SK-N-SH treated with all-trans-retinoic acid at 6 μM for 48 hours (cell line): ENCODE results near the gene CPLX1.

Experiments used
- ATAC-seq: fragments of 200-7000 bp; cut with Tn5 transposase; 3 replicates; pipeline ENCODE4 v1.9.1; 2020; ENCODE audit warnings: mild to moderate bottlenecking, moderate library complexity
- ARNTL ChIP-seq: fragments of 450-650 bp; formaldehyde crosslinking; IDR thresholded peaks from 2 replicates; pipeline ENCODE4 v1.5.0; 2020; ENCODE audit warnings: low read depth, mild to moderate bottlenecking, moderate library complexity, borderline replicate concordance
- BACH2 ChIP-seq: fragments of 250-450 bp; sonication (Bioruptor Pico); IDR thresholded peaks from 2 replicates; pipeline ENCODE4 v1.9.0; 2021; ENCODE audit warnings: mild to moderate bottlenecking, borderline replicate concordance
- CREB5 ChIP-seq: fragments of 250-450 bp; sonication (Bioruptor Pico); IDR thresholded peaks from 2 replicates; pipeline ENCODE4 v1.5.1; 2020; ENCODE audit warnings: low read depth, mild to moderate bottlenecking, moderate library complexity
- CSDC2 ChIP-seq: fragments of 250-450 bp; sonication (Bioruptor Pico); IDR thresholded peaks from 2 replicates; pipeline ENCODE4 v1.5.0; 2020; ENCODE audit warnings: mild to moderate bottlenecking, moderate library complexity
- CSRNP3 ChIP-seq: fragments of 250-450 bp; sonication (Bioruptor Pico); IDR thresholded peaks from 2 replicates; pipeline ENCODE4 v1.5.1; 2021; ENCODE audit warnings: mild to moderate bottlenecking, moderate library complexity
- GLIS3 ChIP-seq: fragments of 250-450 bp; sonication (Bioruptor Pico); IDR thresholded peaks from 2 replicates; pipeline ENCODE4 v1.5.0; 2020; ENCODE audit warnings: mild to moderate bottlenecking, moderate library complexity
- PATZ1 ChIP-seq: fragments of 250-450 bp; sonication (Bioruptor Pico); IDR thresholded peaks from 2 replicates; pipeline ENCODE4 v1.8.0; 2020; ENCODE audit warnings: mild to moderate bottlenecking, moderate library complexity, borderline replicate concordance
- POU6F1 ChIP-seq: fragments of 250-450 bp; sonication (Bioruptor Pico); IDR thresholded peaks from 2 replicates; pipeline ENCODE4 v1.8.0; 2021; ENCODE audit warnings: low read depth, mild to moderate bottlenecking, moderate library complexity, borderline replicate concordance
- SNAI2 ChIP-seq: fragments of 250-450 bp; sonication (Bioruptor Pico); IDR thresholded peaks from 2 replicates; pipeline ENCODE4 v1.5.0; 2020; ENCODE audit warnings: mild to moderate bottlenecking, moderate library complexity
- TCF4 ChIP-seq: fragments of 250-450 bp; sonication (Bioruptor Pico); IDR thresholded peaks from 2 replicates; pipeline ENCODE4 v1.8.0; 2021; ENCODE audit warnings: mild to moderate bottlenecking, moderate library complexity, borderline replicate concordance
- TOX ChIP-seq: fragments of 250-450 bp; sonication (Bioruptor Pico); IDR thresholded peaks from 2 replicates; pipeline ENCODE4 v1.8.0; 2021; ENCODE audit warnings: mild to moderate bottlenecking, moderate library complexity, borderline replicate concordance
- TSHZ2 ChIP-seq: fragments of 250-450 bp; sonication (Bioruptor Pico); IDR thresholded peaks from 2 replicates; pipeline ENCODE4 v1.5.0; 2020; ENCODE audit warnings: mild to moderate bottlenecking, moderate library complexity
- ZC3H10 ChIP-seq: fragments of 250-450 bp; sonication (Bioruptor Pico); IDR thresholded peaks from 2 replicates; pipeline ENCODE4 v1.5.1; 2021; ENCODE audit warnings: mild to moderate bottlenecking, moderate library complexity
- ZFP3 ChIP-seq: fragments of 250-450 bp; sonication (Bioruptor Pico); IDR thresholded peaks from 2 replicates; pipeline ENCODE4 v1.5.0; 2020; ENCODE audit warnings: mild to moderate bottlenecking, moderate library complexity
- ZNF565 ChIP-seq: fragments of 450-650 bp; formaldehyde crosslinking; conservative IDR thresholded peaks from 2 replicates; pipeline ENCODE4 v1.5.0; 2020; ENCODE audit warnings: low read depth, mild to moderate bottlenecking, moderate library complexity
- ZNF70 ChIP-seq: fragments of 450-650 bp; formaldehyde crosslinking; IDR thresholded peaks from 2 replicates; pipeline ENCODE4 v1.5.0; 2020; ENCODE audit warnings: mild to moderate bottlenecking, moderate library complexity
- ZNF8 ChIP-seq: fragments of 450-650 bp; formaldehyde crosslinking; IDR thresholded peaks from 2 replicates; pipeline ENCODE4 v1.5.0; 2020; ENCODE audit warnings: mild to moderate bottlenecking, moderate library complexity

The CPLX1 gene

GRCh38 chr4:793093-793861, 32.7 kb downstream of the CPLX1 start:
- no peak for ATAC-seq
- TF ChIP-seq ARNTL (CRISPR knock-in tag) = no peak
- TF ChIP-seq CREB5 (CRISPR knock-in tag) = no peak
- no peak for TF ChIP-seq ZC3H10
- TF ChIP-seq CSDC2 (CRISPR knock-in tag) = no peak
- TF ChIP-seq ZNF70 (CRISPR knock-in tag) = no peak
- TF ChIP-seq TOX (CRISPR knock-in tag) = no peak
- no peak for TF ChIP-seq ZFP3
- TF ChIP-seq TSHZ2 (CRISPR knock-in tag) = no peak
- TF ChIP-seq ZNF565 (CRISPR knock-in tag) = no peak
- no peak for TF ChIP-seq CSRNP3 (CRISPR knock-in tag)

- no peak for TF ChIP-seq TCF4 (CRISPR knock-in tag)
- TF ChIP-seq PATZ1 (CRISPR knock-in tag) = no peak
- TF ChIP-seq ARNTL (CRISPR knock-in tag) = no peak
- TF ChIP-seq BACH2 (CRISPR knock-in tag) = no peak
- TF ChIP-seq ZNF565 (CRISPR knock-in tag) = no peak
- no peak for TF ChIP-seq POU6F1 (CRISPR knock-in tag)
- TF ChIP-seq GLIS3 = no peak
- no peak for TF ChIP-seq SNAI2 (CRISPR knock-in tag)
- TF ChIP-seq CREB5 (CRISPR knock-in tag) = no peak
- TF ChIP-seq ZNF8 = no peak
- no peak for ATAC-seq
Observed at GRCh38 chr4:792626-793092, 33.3 kb downstream of the CPLX1 start.
